B cell (primary cell): ENCODE data around the gene CRTAC1. TPM values are rescaled to one million over a fixed set of nuclear protein-coding genes. Genes with fewer than 3 reads are reported as not detected.

Experiments
- ATAC-seq: fragments of 200-7000 bp; cut with Tn5 transposase; one replicate; pipeline ENCODE4 v1.10.0; 2021; ENCODE audit warnings: low read depth, mild to moderate bottlenecking, moderate number of reproducible peaks, moderate library complexity
- CTCF ChIA-PET: fragments of 350-600 bp; sonication (Branson Sonifier 250); formaldehyde crosslinking; loops from one replicate; lab custom pipeline; 2021; ENCODE audit warnings: antibody characterized with exemption, inconsistent platforms; lab: Charles Lee
- POLR2A ChIA-PET: fragments of 350-600 bp; sonication (Branson Sonifier 250); formaldehyde crosslinking; loops from one replicate; lab custom pipeline; 2021; ENCODE audit warnings: antibody characterized with exemption; lab: Charles Lee
- DNase-seq: peaks from one replicate; pipeline ENCODE4 v3.0.0; 2013
- H2AFZ ChIP-seq: 2 replicates; pipeline ENCODE4 v1.6.1; 2012; ENCODE audit warnings: mild to moderate bottlenecking, low read depth, low read length; ENCODE audit not compliant: insufficient read depth, poor library complexity, severe bottlenecking
- H3K27ac ChIP-seq, 2 donors: 1 replicate in 1 of 2; 2 replicates in 1 of 2; pipeline ENCODE4 v1.5.1; 2012 to 2013; ENCODE audit warnings: low read length in 2 of 2, mild to moderate bottlenecking in 2 of 2, moderate library complexity in 1 of 2
- H3K27me3 ChIP-seq, 4 experiments: fragments of 200-600 bp in 1 of 4; sonication (generic) in 1 of 4; replicated peaks in 1 of 4; 1 replicate in 2 of 4; 2 replicates in 2 of 4; pipeline versions ENCODE4 v1.6.1 to v1.7.0; 2013 to 2016; ENCODE audit warnings: low read length in 3 of 4, mild to moderate bottlenecking in 2 of 4, mixed read lengths in 1 of 4, moderate library complexity in 1 of 4; ENCODE audit not compliant: insufficient read depth in 4 of 4, control insufficient read depth in 3 of 4; ENCODE audit errors: control extremely low read depth in 1 of 4
- H3K36me3 ChIP-seq, 2 experiments: replicated peaks in 1 of 2; 1 replicate in 1 of 2; 2 replicates in 1 of 2; pipeline versions ENCODE4 v1.6.1 to v1.7.1; 2013; ENCODE audit warnings: low read length in 1 of 2; ENCODE audit not compliant: insufficient read depth in 2 of 2, control insufficient read depth in 1 of 2; ENCODE audit errors: control extremely low read depth in 1 of 2, extremely low read depth in 1 of 2
- H3K4me1 ChIP-seq, 2 donors: fragments of 200-600 bp in 1 of 2; sonication (generic) in 1 of 2; 1 replicate in 1 of 2; 2 replicates in 1 of 2; pipeline versions ENCODE4 v1.5.1 to v1.6.1; 2013 to 2017; ENCODE audit warnings: low read length in 2 of 2; ENCODE audit not compliant: control insufficient read depth in 2 of 2, insufficient read depth in 2 of 2
- H3K4me2 ChIP-seq: replicated peaks from 2 replicates; pipeline ENCODE3; 2012; ENCODE audit warnings: mild to moderate bottlenecking, low read depth, low read length; ENCODE audit not compliant: poor library complexity, severe bottlenecking
- H3K4me3 ChIP-seq, 5 experiments: fragments of 200-600 bp in 1 of 5; sonication (generic) in 1 of 5; 1 replicate in 3 of 5; 2 replicates in 2 of 5; pipeline versions ENCODE4 v1.5.1 to v1.7.0; 2011 to 2016; ENCODE audit warnings: low read length in 4 of 5, mild to moderate bottlenecking in 4 of 5, low read depth in 2 of 5, control low read depth in 1 of 5, moderate library complexity in 1 of 5; ENCODE audit not compliant: insufficient read depth in 1 of 5; ENCODE audit errors: control extremely low read depth in 1 of 5, extremely low read depth in 1 of 5
- H3K79me2 ChIP-seq: fragments of 200-600 bp; sonication (generic); one replicate; pipeline ENCODE4 v1.6.0; 2016; ENCODE audit warnings: low read length; ENCODE audit not compliant: control insufficient read depth, insufficient read depth
- H3K9ac ChIP-seq: fragments of 200-600 bp; sonication (generic); 2 replicates; pipeline ENCODE4 v1.6.1; 2017; ENCODE audit warnings: mild to moderate bottlenecking, low read length, moderate library complexity
- H3K9me3 ChIP-seq, 3 donors: one replicate each; pipeline versions ENCODE4 v1.6.1 to v1.7.1; 2013; ENCODE audit warnings: low read length in 2 of 3; ENCODE audit not compliant: control insufficient read depth in 2 of 3, insufficient read depth in 1 of 3; ENCODE audit errors: control extremely low read depth in 1 of 3
- H4K20me1 ChIP-seq: 2 replicates; pipeline ENCODE4 v1.6.0; 2012; ENCODE audit warnings: mild to moderate bottlenecking, low read length; ENCODE audit not compliant: insufficient read depth, control insufficient read depth, poor library complexity, severe bottlenecking
- H3K27ac Mint-ChIP-seq: one replicate; pipeline ENCODE4 v1.8.0; 2021; ENCODE audit warnings: mixed read lengths
- H3K27me3 Mint-ChIP-seq: one replicate; pipeline ENCODE4 v1.8.0; 2021; ENCODE audit warnings: mixed read lengths
- H3K4me1 Mint-ChIP-seq: one replicate; pipeline ENCODE4 v1.8.0; 2021; ENCODE audit warnings: mixed read lengths
- H3K4me3 Mint-ChIP-seq: one replicate; pipeline ENCODE4 v1.8.0; 2021; ENCODE audit warnings: mixed read lengths
- H3K9me3 Mint-ChIP-seq: one replicate; pipeline ENCODE4 v1.8.0; 2022; ENCODE audit warnings: mixed read lengths; ENCODE audit not compliant: insufficient read depth
- CTCF ChIP-seq: fragments of 200-600 bp; IDR thresholded peaks from one replicate; pipeline ENCODE4 v1.8.0; 2022; ENCODE audit warnings: antibody characterized with exemption, mild to moderate bottlenecking
- EZH2 ChIP-seq: IDR thresholded peaks from 2 replicates; pipeline ENCODE4 v1.6.1; 2012; ENCODE audit warnings: borderline replicate concordance, low read depth, mild to moderate bottlenecking, moderate library complexity, low read length; ENCODE audit not compliant: insufficient read depth, poor library complexity, severe bottlenecking
- WGBS: methylation state at CpG from one replicate; pipeline ENCODE4 v1.1.5; 2013; ENCODE audit warnings: missing lambda C conversion rate; ENCODE audit not compliant: insufficient coverage; 5-methylcytosine and 5-hydroxymethylcytosine counted together
- intact Hi-C: fragments of 100-400 bp; cut with micrococcal nuclease; formaldehyde crosslinking; loops from one replicate; pipeline ENCODE4 v1.10.0; 2022
- polyA plus RNA-seq: library from polyadenylated mRNA; depleted of rRNA; stranded (reverse); fragments of >200 nt; gene quantifications from 2 replicates; pipeline ENCODE4 v1.2.3, GENCODE V29; 2012
- small RNA-seq: library from RNA; depleted of rRNA; stranded (forward); fragments of <200 nt; gene quantifications from one replicate; pipeline ENCODE3, GENCODE V24; 2012; ENCODE audit warnings: low replicate concordance, low read depth; ENCODE audit not compliant: insufficient read length
- total RNA-seq, 2 donors: library from RNA; stranded (reverse); fragments of 120-200 nt in 1 of 2; gene quantifications; 1 replicate in 1 of 2; 2 replicates in 1 of 2; pipeline versions ENCODE4 v1.2.3 to v1.2.4, GENCODE V29; 2013 to 2022

The CRTAC1 gene
- total and polyA plus RNA-seq, 2 donors (not counting 1 experiment from before 2014, with no cell fraction given), result not detected

- intact Hi-C loops, result no loop called here
- Mint-ChIP-seq H3K4me1 (no peaks in the 10 kb centered on the region), H3K4me3 (no peak overlapping the region), H3K9me3 (no peaks in the 10 kb centered on the region), H3K27ac (no peak overlapping the region), H3K27me3 (peaks cover 8% of the 10 kb centered on the region)
- Histone ChIP-seq H3K4me2 (no peak overlapping the region), H3K27me3 (peaks cover 0 to 3% (median 0%) of the 10 kb centered on the region in 4 experiments), H3K9ac (no peak overlapping the region), H3K79me2 (no peaks in the 10 kb centered on the region), H3K27ac (no peak overlapping the region), H3K36me3 (no peaks in the 10 kb centered on the region), H3K9me3 (no peaks in the 10 kb centered on the region), H3K4me3 (no peak overlapping the region), H3K4me1 (no peaks in the 10 kb centered on the region), H4K20me1 (no peaks in the 10 kb centered on the region), H2AFZ (no peak overlapping the region)
- 67% methylated on average over 1 of the region's 4 CpGs for WGBS
- ChIA-PET CTCF (no interaction called here), POLR2A (no interaction called here)
- TF ChIP-seq EZH2 (no peak), CTCF (no peak)
- ATAC-seq (no peak), DNase-seq (no peak)
These were observed 213.8 kb downstream of the CRTAC1 start for GRCh38 chr10:97816609-97817008.

Small RNAs within 50 kb of the gene (small RNA-seq; reads per million reads assigned to genes)
- not detected for gene AL355301.1

Other genes with a start within 250 kb of the CRTAC1 start
- gene GOLGA7B, start 180.8 kb downstream of the CRTAC1 start, total RNA-seq, result not detected in 2 replicates
- 0.01 and 0.19 TPM in 2 replicates for gene GOLGA7B, start 180.8 kb downstream of the CRTAC1 start, polyA plus RNA-seq
- 25.1 and 26.8 TPM in 2 replicates for gene R3HCC1L, start 104.0 kb upstream of the CRTAC1 start, total RNA-seq
- 11.0 and 11.6 TPM in 2 replicates for gene R3HCC1L, start 104.0 kb upstream of the CRTAC1 start, polyA plus RNA-seq
- not detected in 2 replicates for gene LOXL4, start 237.6 kb upstream of the CRTAC1 start, total RNA-seq
- 0.12 and 0.20 TPM in 2 replicates for gene LOXL4, start 237.6 kb upstream of the CRTAC1 start, polyA plus RNA-seq